ENCODE results near the gene TRH. TPM values are rescaled to one million over a fixed set of nuclear protein-coding genes. Genes with fewer than 3 reads are reported as not detected.
A peak's percentile ranks its signal among the peaks of the same experiment; 100 is the strongest.

Gene TRH
- not detected for total RNA-seq

- peaks cover 0 to 17% (median 8%) of the 10 kb centered on the region in 4 donors for H3K4me1 ChIP-seq
- H3K4me3 ChIP-seq: peak within 1 kb of the TSS in 3 of 4 donors; percentile 24 to 40 (median 29)
These were observed at the start of gene TRH for GRCh38 chr3:129974564-129974832. TSS of gene TRH (plus strand) at chr3:129974720. CDS start at chr3:129975817, 1,097 bp downstream.

GRCh38 chr3:129927072-129927471, 47.4 kb upstream of the TRH start:
- H3K9me3 ChIP-seq: peaks cover 0 to 5% (median 0%) of the 10 kb centered on the region in 4 donors
- H3K4me3 ChIP-seq: no peak overlapping the region
- no peak for TF ChIP-seq CTCF (IDR thresholded peaks at IDR 0.05)
- TF ChIP-seq POLR2A (IDR thresholded peaks at IDR 0.05): no peak
- no peak overlapping the region for H3K27ac ChIP-seq
- H3K36me3 ChIP-seq: no peaks in the 10 kb centered on the region
- no peaks in the 10 kb centered on the region for H3K27me3 ChIP-seq
- DNase-seq: peak in 1 of 3 donors; percentile 24
- H3K4me1 ChIP-seq: no peaks in the 10 kb centered on the region

More at GRCh38 chr3:129974564-129974832, at the start of gene TRH:
- Histone ChIP-seq H3K27ac (no peak within 1 kb of the TSS), H3K27me3 (peaks cover 0 to 20% of the 10 kb centered on the region in 2 donors), H3K9me3 (no peaks in the 10 kb centered on the region), H3K36me3 (no peaks in the 10 kb centered on the region)
- DNase-seq: no peak
- TF ChIP-seq POLR2A (IDR thresholded peaks at IDR 0.05) (no peak), CTCF (IDR thresholded peaks at IDR 0.05) (no peak)

DNA sequence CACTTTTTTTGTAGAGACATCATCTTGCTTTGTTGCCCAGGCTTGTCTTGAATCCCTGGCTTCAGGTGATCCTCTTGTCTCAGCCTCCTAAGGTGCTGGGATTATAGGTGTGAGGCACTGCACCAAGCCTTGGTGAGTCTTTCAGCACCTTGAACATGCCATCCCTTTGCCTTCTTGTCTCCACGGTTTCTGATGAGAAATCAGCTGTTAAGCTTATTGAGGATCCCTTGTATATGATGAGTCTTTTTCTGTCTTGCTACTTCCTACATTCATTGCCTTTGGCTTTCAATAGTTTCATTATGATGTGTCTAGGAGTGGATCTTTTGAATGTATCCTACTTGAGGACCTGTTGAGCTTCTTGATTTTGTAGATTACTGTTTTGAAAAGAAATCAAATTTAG, 45.1 kb upstream of the TRH start:
- no peak overlapping the region for H3K4me3 ChIP-seq
- H3K9me3 ChIP-seq: peaks cover 0 to 5% (median 0%) of the 10 kb centered on the region in 4 donors
- H3K27me3 ChIP-seq: no peaks in the 10 kb centered on the region
- peaks cover 0 to 2% (median 0%) of the 10 kb centered on the region in 4 donors for H3K4me1 ChIP-seq
- TF ChIP-seq CTCF (IDR thresholded peaks at IDR 0.05) (no peak), POLR2A (IDR thresholded peaks at IDR 0.05) (no peak)
- no peak overlapping the region for H3K27ac ChIP-seq
- DNase-seq: no peak
- H3K36me3 ChIP-seq: no peaks in the 10 kb centered on the region

DNA sequence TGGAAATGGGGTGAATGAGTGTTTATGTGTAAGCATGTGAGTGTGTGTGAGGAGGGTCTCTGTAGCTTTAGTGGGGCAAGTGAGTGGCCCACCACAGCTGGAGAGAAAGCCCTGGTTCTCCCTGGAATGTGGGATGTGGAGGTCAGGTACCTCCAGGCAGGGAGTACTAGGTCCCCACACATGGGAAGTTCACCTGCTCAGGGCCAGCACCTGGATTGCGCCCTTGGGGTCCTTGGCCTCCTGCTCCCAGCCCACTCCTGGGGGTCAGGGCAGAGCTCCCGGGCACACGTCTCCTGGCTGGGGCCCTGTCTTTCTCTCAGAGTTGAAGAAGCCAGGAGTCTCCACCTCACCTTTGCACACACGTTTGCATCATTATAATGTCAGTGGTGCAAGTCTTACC, 41.0 kb upstream of the TRH start:
- no peaks in the 10 kb centered on the region for H3K36me3 ChIP-seq
- DNase-seq: peak in 1 of 3 donors; percentile 28
- H3K4me3 ChIP-seq: no peak overlapping the region
- H3K27me3 ChIP-seq: no peaks in the 10 kb centered on the region
- H3K9me3 ChIP-seq: peaks cover 0 to 5% (median 0%) of the 10 kb centered on the region in 4 donors
- peaks cover 0 to 4% (median 0%) of the 10 kb centered on the region in 4 donors for H3K4me1 ChIP-seq
- TF ChIP-seq CTCF (IDR thresholded peaks at IDR 0.05): no peak
- no peak for TF ChIP-seq POLR2A (IDR thresholded peaks at IDR 0.05)
- H3K27ac ChIP-seq: no peak overlapping the region

DNA sequence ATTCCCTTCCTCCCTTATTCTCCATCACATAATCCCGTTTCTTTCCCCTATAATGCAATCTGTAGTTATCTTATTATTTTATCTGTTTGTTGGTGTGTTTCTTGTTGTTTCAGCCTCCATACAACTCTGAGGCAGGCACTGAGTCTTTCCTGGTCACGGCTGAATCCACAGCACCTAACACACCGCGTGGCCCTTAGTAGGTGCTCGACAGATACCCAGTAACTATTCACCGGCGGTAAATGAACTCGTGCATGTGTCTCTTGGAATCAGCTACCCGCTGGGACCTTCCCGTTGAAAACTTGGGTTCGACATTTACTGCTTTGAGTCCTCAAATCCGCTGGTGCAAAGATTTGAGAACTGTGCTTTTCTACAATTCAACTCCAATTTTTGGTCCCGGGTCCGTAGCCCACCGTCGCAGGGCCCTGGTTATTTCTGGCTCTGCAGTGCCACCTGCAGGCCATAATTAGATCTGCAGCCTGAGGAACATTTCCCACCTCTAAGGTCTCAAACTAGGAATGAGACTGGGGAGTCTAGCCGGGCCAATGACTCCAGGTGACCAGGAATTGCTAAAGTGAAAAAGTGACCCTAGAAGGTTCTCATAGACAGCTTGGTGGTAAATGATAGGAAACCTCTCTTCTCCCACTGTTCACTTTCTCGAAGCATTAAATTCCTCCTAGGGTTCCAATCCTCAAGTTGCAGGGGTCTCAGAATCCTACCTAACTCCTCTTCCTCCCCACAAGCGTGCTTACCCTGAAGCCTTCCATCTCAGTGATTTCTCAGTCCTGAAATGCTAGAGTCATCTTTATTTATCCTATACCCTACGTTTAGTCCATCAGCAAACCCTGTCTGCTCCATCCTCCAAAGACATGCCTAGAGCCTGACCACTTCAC, 40.0 kb upstream of the TRH start:
- H3K27me3 ChIP-seq: no peaks in the 10 kb centered on the region
- peak in 1 of 3 donors; percentile 60 for DNase-seq
- H3K27ac ChIP-seq: no peak overlapping the region
- no peak for TF ChIP-seq POLR2A (IDR thresholded peaks at IDR 0.05)
- TF ChIP-seq CTCF (IDR thresholded peaks at IDR 0.05): peak; percentile 65 to 86 (median 82)
- peak overlapping the region in 2 of 4 donors; percentile 3 to 31 for H3K4me3 ChIP-seq
- H3K9me3 ChIP-seq: no peaks in the 10 kb centered on the region
- H3K36me3 ChIP-seq: no peaks in the 10 kb centered on the region
- peaks cover 0 to 4% (median 0%) of the 10 kb centered on the region in 4 donors for H3K4me1 ChIP-seq

Data from Peyer's patch (tissue), 4 donors.